ENCODE measurements around the gene KRTAP5-9.

The KRTAP5-9 gene, protein sequence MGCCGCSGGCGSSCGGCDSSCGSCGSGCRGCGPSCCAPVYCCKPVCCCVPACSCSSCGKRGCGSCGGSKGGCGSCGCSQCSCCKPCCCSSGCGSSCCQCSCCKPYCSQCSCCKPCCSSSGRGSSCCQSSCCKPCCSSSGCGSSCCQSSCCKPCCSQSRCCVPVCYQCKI

DNA sequence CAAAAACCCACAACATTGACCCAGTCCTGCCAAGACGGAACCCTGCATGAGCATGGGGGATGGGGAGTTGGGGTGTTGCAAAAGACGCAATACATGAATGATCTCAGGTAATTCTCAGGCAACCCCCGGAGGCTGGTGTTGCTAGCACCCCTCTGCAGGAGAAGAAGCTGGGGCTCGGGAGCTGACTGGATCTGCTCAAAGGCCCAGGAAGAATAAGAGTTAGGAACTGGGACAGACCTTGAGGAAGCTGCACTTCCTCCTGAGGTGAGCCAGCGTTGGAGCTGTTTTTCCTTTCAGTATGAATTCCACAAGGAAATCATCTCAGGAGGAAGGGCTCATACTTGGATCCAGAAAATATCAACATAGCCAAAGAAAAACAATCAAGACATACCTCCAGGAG lies at the start of gene KRTAP5-9:
KRTAP5-9 (plus strand) TSS at position 301 of the 400 bp plus-strand sequence. CDS start 238 bp downstream, outside the sequence.
- Histone ChIP-seq H3K27me3 (ENCODE audit: control insufficient read depth, insufficient read depth, low read length) (no peaks in the 10 kb centered on the region), H3K4me3 (ENCODE audit: low read length) (no peak within 1 kb of the TSS), H3K9ac (ENCODE audit: low read length) (no peak within 1 kb of the TSS), H3K36me3 (ENCODE audit: control insufficient read depth, low read depth, low read length) (no peaks in the 10 kb centered on the region), H3K9me3 (ENCODE audit: control insufficient read depth, low read depth, low read length) (no peaks in the 10 kb centered on the region), H3K4me1 (ENCODE audit: control insufficient read depth, low read depth, low read length) (no peaks in the 10 kb centered on the region), H3K27ac (ENCODE audit: low read length) (no peak within 1 kb of the TSS)

DNA sequence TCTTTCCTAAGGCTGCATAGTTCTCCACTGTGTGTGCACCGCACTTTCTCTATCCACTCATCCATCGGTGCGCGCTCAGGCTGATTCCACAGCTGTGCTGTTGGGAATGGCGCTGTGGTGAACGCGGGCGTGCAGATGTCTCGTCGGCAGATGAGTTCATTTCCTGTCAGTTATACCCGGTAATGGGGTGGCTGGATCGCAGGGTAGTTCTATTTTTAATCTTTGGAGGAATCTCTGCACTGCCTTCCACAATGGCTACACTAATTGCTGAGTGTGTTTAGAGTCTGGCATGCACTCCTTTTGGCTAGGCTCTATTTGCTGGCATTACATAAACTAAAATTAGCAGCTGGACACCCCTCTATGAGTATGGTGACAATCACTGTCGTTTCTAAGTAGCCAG lies 49.1 kb upstream of the KRTAP5-9 start:
- H3K36me3 ChIP-seq (ENCODE audit: control insufficient read depth, low read depth, low read length): peaks cover 10% of the 10 kb centered on the region
- H3K27me3 ChIP-seq (ENCODE audit: control insufficient read depth, insufficient read depth, low read length): no peaks in the 10 kb centered on the region
- H3K4me1 ChIP-seq (ENCODE audit: control insufficient read depth, low read depth, low read length): peaks cover 2% of the 10 kb centered on the region
- no peak overlapping the region for H3K4me3 ChIP-seq (ENCODE audit: low read length)
- no peak overlapping the region for H3K27ac ChIP-seq (ENCODE audit: low read length)
- H3K9ac ChIP-seq (ENCODE audit: low read length): no peak overlapping the region
- no peaks in the 10 kb centered on the region for H3K9me3 ChIP-seq (ENCODE audit: control insufficient read depth, low read depth, low read length)

DNA sequence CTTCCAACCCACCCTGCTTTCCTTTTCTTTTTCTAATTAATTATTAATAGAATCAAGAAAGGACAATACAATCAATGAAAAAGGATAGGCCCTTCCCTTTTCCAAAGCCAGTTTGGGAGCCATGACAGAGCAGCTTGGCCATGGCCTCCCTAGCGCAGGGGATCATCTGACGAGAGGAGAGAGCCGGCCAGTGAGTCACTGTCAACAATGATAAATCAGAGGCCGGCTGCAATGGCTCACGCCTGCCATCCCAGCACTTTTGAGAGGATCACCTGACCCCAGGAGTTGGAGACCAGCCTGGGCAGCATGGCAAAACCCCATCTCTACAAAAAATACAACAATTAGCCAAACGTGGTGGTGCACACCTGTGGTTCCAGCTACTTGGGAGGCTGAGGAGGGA lies 48.7 kb upstream of the KRTAP5-9 start:
- Histone ChIP-seq H3K36me3 (ENCODE audit: control insufficient read depth, low read depth, low read length) (peaks cover 10% of the 10 kb centered on the region), H3K27ac (ENCODE audit: low read length) (no peak overlapping the region), H3K9ac (ENCODE audit: low read length) (no peak overlapping the region), H3K27me3 (ENCODE audit: control insufficient read depth, insufficient read depth, low read length) (no peaks in the 10 kb centered on the region), H3K9me3 (ENCODE audit: control insufficient read depth, low read depth, low read length) (no peaks in the 10 kb centered on the region), H3K4me1 (ENCODE audit: control insufficient read depth, low read depth, low read length) (peaks cover 6% of the 10 kb centered on the region), H3K4me3 (ENCODE audit: low read length) (no peak overlapping the region)

DNA sequence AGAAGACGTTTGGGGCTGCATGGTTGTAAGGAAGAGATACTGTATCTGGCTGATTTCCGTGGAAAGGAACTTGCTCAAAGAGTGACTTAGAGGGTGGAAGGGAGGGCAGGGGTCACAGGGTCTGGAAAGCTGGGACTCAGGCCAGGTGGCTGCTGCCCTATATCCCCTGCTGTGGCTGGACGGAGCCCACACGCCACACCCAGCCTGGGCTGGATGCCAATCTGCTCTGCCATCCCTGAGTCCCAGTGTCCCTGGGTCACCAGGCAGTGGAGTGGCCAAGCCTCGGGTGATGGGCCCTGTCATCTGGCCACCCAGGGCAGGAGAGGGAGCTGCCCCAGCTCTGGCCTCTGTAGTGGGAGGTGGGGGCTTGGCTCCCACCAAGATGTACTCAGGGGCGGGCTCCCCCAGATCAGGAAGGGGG lies 47.6 kb upstream of the KRTAP5-9 start:
- H3K36me3 ChIP-seq (ENCODE audit: control insufficient read depth, low read depth, low read length): peaks cover 10% of the 10 kb centered on the region
- no peak overlapping the region for H3K4me3 ChIP-seq (ENCODE audit: low read length)
- no peak overlapping the region for H3K9ac ChIP-seq (ENCODE audit: low read length)
- no peaks in the 10 kb centered on the region for H3K9me3 ChIP-seq (ENCODE audit: control insufficient read depth, low read depth, low read length)
- H3K27ac ChIP-seq (ENCODE audit: low read length): no peak overlapping the region
- H3K4me1 ChIP-seq (ENCODE audit: control insufficient read depth, low read depth, low read length): peaks cover 16% of the 10 kb centered on the region
- H3K27me3 ChIP-seq (ENCODE audit: control insufficient read depth, insufficient read depth, low read length): no peaks in the 10 kb centered on the region

DNA sequence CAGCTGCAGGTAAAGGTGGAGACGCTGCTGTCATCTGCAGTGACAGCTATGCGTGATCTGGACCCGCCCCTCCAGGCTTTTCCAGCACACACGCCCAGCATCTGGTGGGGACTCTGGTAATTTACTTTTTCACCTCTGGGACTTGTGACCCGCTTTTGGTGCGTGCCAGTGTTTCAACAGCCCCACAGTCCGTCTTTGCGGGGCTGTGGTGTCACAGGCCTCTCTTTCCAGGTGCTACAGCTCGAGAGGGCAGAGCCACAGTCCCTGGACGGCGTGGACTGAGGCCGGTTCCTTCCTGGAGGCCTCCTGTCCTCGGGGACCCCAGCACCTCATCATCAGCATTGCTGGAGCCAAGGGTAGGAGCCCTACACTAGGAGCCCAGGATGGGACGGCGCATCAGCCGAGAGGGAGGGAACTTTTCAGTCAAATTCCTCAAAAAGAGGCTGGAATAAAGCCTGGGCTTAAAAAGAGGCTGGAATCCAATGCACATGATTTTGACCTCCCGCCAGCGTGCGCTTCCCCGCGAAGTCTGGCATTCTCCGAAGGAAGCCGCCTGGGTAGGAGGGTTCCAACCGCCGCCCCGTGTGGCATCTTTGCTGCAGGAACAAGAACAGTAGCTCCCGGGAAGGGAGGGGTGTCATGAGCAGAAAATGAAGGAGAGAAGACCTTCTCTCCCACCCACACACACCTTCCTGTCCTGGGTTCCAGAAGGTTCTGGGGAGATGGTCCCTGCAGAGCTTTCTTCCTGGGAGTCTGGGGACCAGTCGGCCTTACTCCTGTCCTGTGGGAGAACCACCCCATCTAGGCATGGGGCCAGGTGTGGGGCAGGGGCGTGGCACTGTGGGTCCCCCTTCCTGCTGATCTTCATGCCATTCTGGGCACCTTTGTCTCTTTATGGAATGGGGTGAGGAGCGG lies 46.9 kb upstream of the KRTAP5-9 start:
- Histone ChIP-seq H3K9me3 (ENCODE audit: control insufficient read depth, low read depth, low read length) (no peaks in the 10 kb centered on the region), H3K4me1 (ENCODE audit: control insufficient read depth, low read depth, low read length) (peaks cover 22% of the 10 kb centered on the region), H3K9ac (ENCODE audit: low read length) (no peak overlapping the region), H3K4me3 (ENCODE audit: low read length) (no peak overlapping the region), H3K27ac (ENCODE audit: low read length) (no peak overlapping the region), H3K36me3 (ENCODE audit: control insufficient read depth, low read depth, low read length) (peaks cover 10% of the 10 kb centered on the region), H3K27me3 (ENCODE audit: control insufficient read depth, insufficient read depth, low read length) (no peaks in the 10 kb centered on the region)

DNA sequence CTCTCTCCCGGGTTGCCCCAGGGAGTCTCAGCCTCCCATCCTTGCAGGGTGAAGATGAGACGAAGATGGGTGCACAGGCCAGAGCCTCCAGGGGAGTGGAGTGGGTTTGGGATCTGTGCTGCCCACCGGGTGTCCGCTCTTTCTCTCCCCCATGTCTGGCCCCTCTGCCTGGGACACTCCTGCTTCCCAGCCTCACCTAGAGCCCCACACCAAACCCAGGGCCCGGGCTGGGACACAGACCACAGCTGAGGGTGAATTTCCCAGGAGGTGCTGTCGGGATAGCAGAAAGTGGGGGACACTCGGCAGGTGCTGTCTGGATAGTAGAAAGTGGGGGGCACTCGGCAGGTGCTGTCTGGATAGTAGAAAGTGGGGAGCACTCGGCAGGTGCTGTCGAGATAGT lies 46.2 kb upstream of the KRTAP5-9 start:
- Histone ChIP-seq H3K9ac (ENCODE audit: low read length) (no peak overlapping the region), H3K27me3 (ENCODE audit: control insufficient read depth, insufficient read depth, low read length) (no peaks in the 10 kb centered on the region), H3K36me3 (ENCODE audit: control insufficient read depth, low read depth, low read length) (peaks cover 10% of the 10 kb centered on the region), H3K4me3 (ENCODE audit: low read length) (no peak overlapping the region), H3K27ac (ENCODE audit: low read length) (no peak overlapping the region), H3K9me3 (ENCODE audit: control insufficient read depth, low read depth, low read length) (no peaks in the 10 kb centered on the region), H3K4me1 (ENCODE audit: control insufficient read depth, low read depth, low read length) (peaks cover 22% of the 10 kb centered on the region)

DNA sequence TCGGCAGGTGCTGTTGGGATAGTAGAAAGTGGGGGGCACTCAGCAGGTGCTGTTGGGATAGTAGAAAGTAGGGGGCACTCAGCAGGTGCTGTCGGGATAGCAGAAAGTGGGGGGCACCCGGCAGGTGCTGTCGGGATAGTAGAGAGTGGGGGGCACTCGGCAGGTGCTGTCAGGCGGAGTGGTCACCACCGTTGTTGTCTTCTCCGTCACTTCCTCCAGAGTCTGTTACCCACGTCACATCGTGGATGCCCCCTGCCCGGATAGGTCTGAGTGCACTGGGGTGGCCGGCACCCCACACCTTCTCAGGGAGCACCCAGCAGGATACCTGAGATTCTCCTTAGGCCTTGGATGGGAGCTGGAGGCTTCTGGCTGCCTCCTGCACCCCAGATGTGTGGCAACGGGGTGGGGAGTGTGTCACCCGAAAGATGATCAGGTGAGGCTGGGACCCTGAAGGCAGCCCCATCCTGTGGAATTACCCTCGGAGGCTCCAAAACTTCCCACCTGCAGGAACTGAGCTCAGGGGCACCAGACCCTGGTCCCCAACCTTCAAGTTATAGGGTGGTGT lies 45.3 kb upstream of the KRTAP5-9 start:
- Histone ChIP-seq H3K27ac (ENCODE audit: low read length) (no peak overlapping the region), H3K27me3 (ENCODE audit: control insufficient read depth, insufficient read depth, low read length) (no peaks in the 10 kb centered on the region), H3K36me3 (ENCODE audit: control insufficient read depth, low read depth, low read length) (peaks cover 10% of the 10 kb centered on the region), H3K9ac (ENCODE audit: low read length) (no peak overlapping the region), H3K4me1 (ENCODE audit: control insufficient read depth, low read depth, low read length) (peaks cover 22% of the 10 kb centered on the region), H3K9me3 (ENCODE audit: control insufficient read depth, low read depth, low read length) (no peaks in the 10 kb centered on the region), H3K4me3 (ENCODE audit: low read length) (no peak overlapping the region)

DNA sequence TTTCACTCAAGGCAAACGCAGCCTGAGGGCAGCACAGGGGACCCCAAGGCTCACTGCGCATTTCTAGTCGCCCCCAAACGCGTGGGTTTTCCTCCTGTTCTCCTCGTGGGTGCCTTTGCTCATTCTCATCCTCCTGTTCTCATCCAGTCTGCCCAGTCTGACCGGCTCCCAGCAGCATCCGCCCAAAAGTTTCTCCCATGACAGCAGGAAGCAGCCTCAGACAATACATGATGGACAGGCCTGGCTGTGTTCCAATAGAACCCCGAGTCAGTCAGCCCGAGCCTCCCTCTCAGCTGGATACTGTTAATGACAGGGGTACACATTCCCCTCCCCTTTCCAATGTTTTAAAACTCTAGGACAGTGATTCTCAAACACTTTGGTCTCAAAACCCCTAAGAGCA lies 43.7 kb upstream of the KRTAP5-9 start:
- Histone ChIP-seq H3K36me3 (ENCODE audit: control insufficient read depth, low read depth, low read length) (no peaks in the 10 kb centered on the region), H3K9me3 (ENCODE audit: control insufficient read depth, low read depth, low read length) (peaks cover 13% of the 10 kb centered on the region), H3K4me3 (ENCODE audit: low read length) (no peak overlapping the region), H3K9ac (ENCODE audit: low read length) (no peak overlapping the region), H3K4me1 (ENCODE audit: control insufficient read depth, low read depth, low read length) (peaks cover 22% of the 10 kb centered on the region), H3K27me3 (ENCODE audit: control insufficient read depth, insufficient read depth, low read length) (no peaks in the 10 kb centered on the region), H3K27ac (ENCODE audit: low read length) (no peak overlapping the region)

DNA sequence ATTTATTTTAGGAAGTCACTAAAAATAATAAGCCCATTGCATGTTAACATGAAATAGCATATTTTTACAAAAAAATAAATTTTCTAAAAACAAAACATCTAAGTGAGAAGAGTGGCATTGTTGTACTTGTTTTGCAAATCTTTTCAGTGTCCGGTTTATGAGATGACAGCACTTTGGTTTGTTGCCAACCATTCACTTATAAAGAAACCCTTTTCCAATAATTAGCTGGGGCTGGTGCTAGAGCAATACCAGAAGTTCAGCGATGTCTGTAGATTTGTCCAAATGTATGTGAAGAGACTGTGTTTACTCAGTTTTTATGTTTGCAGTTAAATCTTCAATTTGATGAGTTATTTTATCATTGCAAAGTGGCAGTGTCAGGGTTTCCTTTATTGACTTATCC lies 43.2 kb upstream of the KRTAP5-9 start:
- no peak overlapping the region for H3K9ac ChIP-seq (ENCODE audit: low read length)
- peaks cover 22% of the 10 kb centered on the region for H3K4me1 ChIP-seq (ENCODE audit: control insufficient read depth, low read depth, low read length)
- H3K9me3 ChIP-seq (ENCODE audit: control insufficient read depth, low read depth, low read length): peaks cover 15% of the 10 kb centered on the region
- no peaks in the 10 kb centered on the region for H3K27me3 ChIP-seq (ENCODE audit: control insufficient read depth, insufficient read depth, low read length)
- no peak overlapping the region for H3K4me3 ChIP-seq (ENCODE audit: low read length)
- H3K36me3 ChIP-seq (ENCODE audit: control insufficient read depth, low read depth, low read length): no peaks in the 10 kb centered on the region
- H3K27ac ChIP-seq (ENCODE audit: low read length): no peak overlapping the region

DNA sequence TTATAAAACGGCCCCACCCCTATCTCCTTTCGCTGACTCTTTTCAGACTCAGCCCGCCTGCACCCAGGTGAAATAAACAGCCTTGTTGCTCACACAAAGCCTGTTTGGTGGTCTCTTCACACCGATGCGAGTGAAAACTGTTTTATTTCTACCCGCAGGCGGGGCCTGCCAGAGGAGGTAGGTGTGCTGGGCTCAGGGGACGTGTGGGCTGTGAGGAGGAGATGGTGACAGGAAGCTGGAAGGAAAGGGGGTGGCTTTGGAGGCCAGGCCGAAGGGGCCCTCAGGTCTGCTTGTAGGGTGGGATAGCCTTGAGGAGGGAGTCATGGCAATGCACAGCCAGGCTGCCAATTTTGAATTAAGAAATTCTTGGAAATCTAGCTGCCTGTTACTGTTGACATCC lies 42.4 kb upstream of the KRTAP5-9 start:
- no peak overlapping the region for H3K4me3 ChIP-seq (ENCODE audit: low read length)
- H3K36me3 ChIP-seq (ENCODE audit: control insufficient read depth, low read depth, low read length): no peaks in the 10 kb centered on the region
- H3K4me1 ChIP-seq (ENCODE audit: control insufficient read depth, low read depth, low read length): peaks cover 22% of the 10 kb centered on the region
- H3K27me3 ChIP-seq (ENCODE audit: control insufficient read depth, insufficient read depth, low read length): no peaks in the 10 kb centered on the region
- peak overlapping the region; percentile 14 for H3K9ac ChIP-seq (ENCODE audit: low read length)
- H3K9me3 ChIP-seq (ENCODE audit: control insufficient read depth, low read depth, low read length): peaks cover 20% of the 10 kb centered on the region
- no peak overlapping the region for H3K27ac ChIP-seq (ENCODE audit: low read length)

DNA sequence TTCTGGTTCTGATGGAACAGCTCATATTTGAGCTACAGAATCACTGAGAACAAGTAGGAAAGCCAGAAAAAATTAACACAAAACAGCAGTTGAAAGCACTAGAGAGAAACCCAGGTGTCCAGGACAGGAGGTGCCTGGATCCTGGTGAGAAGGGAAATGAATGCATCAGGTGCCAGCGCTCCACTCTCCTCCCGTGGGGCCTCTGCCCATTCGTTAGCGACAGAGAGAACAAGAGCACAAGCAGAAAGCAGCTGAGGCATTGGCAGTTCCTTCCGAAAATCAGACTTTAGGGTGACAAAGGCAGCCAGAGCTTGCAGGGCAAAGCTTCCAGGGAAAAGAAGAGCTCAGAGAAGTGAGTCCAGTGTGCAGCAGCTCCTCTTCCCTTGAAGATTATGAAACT lies 41.1 kb upstream of the KRTAP5-9 start:
- Histone ChIP-seq H3K36me3 (ENCODE audit: control insufficient read depth, low read depth, low read length) (no peaks in the 10 kb centered on the region), H3K9ac (ENCODE audit: low read length) (no peak overlapping the region), H3K4me1 (ENCODE audit: control insufficient read depth, low read depth, low read length) (peaks cover 22% of the 10 kb centered on the region), H3K27me3 (ENCODE audit: control insufficient read depth, insufficient read depth, low read length) (no peaks in the 10 kb centered on the region), H3K27ac (ENCODE audit: low read length) (no peak overlapping the region), H3K9me3 (ENCODE audit: control insufficient read depth, low read depth, low read length) (peaks cover 21% of the 10 kb centered on the region), H3K4me3 (ENCODE audit: low read length) (no peak overlapping the region)
